Fibroblast of upper back skin (primary cell): Measurements from ENCODE around the gene PRRT4.

ENCODE experiments used
- DNase-seq: peaks from one replicate; pipeline ENCODE4 v3.0.0-alpha.2; 2013

PRRT4 gene

GRCh38 chr7:128370491-128370890 is 9.0 kb upstream of the PRRT4 start:
- DNase-seq, result no peak

GRCh38 chr7:128366986-128367385 is 5.5 kb upstream of the PRRT4 start:
- no peak for DNase-seq

DNA sequence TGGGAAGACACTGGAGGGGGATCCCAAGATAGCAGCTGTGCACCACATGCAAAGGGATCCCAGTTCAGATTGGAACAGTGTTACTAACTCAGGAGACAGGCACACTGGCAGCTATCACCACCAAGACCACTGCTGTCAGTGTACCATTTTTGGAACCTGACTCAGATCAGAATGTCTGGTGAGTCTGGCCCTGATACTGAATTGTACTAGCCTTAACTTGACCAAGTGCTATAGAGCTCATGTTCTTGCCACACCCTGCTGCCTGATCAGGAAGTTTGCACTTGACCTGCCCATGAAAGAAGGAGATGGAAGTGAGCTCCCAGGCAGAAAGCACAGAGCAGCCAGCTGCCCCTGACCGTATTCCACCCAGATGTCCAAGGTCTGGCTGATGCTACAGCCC is 4.8 kb upstream of the PRRT4 start:
- no peak for DNase-seq

- no peak for DNase-seq
Measured at GRCh38 chr7:128365432-128365831, 3.9 kb upstream of the PRRT4 start.

DNA sequence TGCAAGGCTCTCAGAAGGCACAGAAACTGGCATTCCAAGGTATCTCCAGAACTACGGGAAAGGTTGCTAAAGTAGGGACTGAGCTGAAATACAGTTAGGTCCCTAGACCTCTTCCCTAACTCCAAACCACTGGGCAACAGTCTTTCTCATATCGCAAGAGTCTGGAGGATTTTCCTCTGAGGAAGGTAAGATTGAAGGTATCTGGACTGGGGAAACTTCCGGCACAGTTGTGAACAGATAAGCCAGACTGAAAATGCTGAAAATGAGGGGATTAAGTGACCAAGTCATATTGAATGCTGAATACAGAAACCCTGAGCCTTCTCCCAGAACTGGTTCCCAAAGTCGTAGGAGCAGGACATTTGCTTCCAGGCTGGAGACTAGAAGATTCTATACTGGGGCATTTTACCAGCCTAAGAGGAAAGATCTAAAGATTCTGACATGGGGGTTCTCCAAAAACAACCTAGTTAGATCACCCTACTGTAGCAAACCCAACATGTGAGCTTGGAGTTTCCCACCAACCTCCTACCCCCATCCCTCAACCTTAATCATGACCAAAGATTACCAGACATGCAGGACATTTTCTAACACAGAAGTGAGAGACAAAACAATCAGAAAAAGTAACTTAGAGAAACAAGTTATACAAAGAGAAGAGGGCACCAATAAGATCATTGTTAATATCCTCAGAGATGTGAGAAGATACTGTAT is 2.8 kb upstream of the PRRT4 start:
- no peak for DNase-seq

- DNase-seq, result no peak
Measured at GRCh38 chr7:128363261-128363721, 1.8 kb upstream of the PRRT4 start.

DNA sequence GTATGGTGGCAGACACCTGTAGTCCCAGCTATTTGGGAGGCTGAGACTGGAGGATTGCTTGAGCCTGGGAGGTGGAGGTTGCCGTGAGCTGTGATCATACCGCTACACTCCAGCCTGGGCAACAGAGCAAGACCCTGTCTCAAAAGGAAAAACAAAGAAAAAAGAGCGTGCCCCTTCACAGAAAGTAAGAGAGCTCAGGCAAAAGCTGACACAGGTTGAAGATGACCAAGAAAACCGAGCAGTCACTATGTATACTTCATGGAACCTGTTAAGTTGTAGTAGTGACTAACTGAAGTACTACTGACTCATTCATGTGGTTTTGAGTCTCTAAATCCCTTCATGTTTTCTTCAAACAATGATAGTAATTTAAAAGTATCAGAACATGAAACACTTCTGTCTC is 1.2 kb upstream of the PRRT4 start:
- DNase-seq, result peak; percentile 26

- no peak for DNase-seq
Measured at GRCh38 chr7:128360359-128360678, 1.2 kb downstream of the PRRT4 start.

- DNase-seq, result no peak
Measured at GRCh38 chr7:128359939-128360338, 1.6 kb downstream of the PRRT4 start.

- no peak for DNase-seq
Measured at GRCh38 chr7:128359336-128359735, 2.2 kb downstream of the PRRT4 start.

DNA sequence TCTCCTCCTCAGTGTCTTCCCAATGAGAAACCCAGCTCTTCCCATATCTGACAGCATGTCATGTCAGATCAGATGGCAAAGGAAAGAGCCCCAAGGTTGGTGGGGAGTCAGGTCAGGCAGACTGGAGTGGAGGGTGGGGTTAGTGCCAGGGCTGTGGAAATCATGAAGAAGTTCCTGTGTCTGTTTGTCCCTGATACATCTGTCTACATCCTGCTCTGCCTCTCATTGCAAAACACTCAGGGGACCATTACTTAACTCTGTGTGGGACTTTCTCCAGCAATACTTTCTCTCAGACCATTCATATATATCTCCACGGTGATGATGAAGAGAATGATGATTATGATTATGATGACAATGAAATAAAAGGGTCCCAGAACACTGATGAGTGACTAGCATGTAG is 3.3 kb downstream of the PRRT4 start:
- no peak for DNase-seq

- no peak for DNase-seq
Measured at GRCh38 chr7:128357217-128357613, 4.3 kb downstream of the PRRT4 start.

- DNase-seq, result no peak
Measured at GRCh38 chr7:128356546-128357216, 4.8 kb downstream of the PRRT4 start.

GRCh38 chr7:128353610-128354009 is 7.9 kb downstream of the PRRT4 start:
- no peak for DNase-seq

DNA sequence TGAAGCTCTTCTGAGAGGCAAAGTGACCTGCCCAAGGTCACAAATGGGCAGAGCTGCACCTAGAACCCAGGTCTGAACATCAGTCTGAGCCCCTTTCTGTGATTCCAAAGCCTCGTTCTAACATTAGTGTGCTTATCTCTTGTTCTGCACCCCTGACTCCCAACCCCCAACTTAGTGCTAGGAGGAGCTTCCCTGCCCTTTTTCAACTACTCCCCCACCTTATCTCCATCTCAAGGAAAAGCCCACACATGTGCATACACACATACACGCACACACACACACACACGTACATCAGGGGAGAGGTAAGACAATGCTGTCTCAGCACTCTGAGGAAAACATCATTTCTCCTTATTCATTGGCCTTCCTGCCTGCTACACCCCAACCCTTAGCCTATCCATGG is 8.3 kb downstream of the PRRT4 start:
- DNase-seq, result no peak

- DNase-seq, result no peak
Measured at GRCh38 chr7:128352636-128353035, 8.9 kb downstream of the PRRT4 start.

GRCh38 chr7:128352153-128352537 is 9.3 kb downstream of the PRRT4 start:
- peak; percentile 17 for DNase-seq

DNA sequence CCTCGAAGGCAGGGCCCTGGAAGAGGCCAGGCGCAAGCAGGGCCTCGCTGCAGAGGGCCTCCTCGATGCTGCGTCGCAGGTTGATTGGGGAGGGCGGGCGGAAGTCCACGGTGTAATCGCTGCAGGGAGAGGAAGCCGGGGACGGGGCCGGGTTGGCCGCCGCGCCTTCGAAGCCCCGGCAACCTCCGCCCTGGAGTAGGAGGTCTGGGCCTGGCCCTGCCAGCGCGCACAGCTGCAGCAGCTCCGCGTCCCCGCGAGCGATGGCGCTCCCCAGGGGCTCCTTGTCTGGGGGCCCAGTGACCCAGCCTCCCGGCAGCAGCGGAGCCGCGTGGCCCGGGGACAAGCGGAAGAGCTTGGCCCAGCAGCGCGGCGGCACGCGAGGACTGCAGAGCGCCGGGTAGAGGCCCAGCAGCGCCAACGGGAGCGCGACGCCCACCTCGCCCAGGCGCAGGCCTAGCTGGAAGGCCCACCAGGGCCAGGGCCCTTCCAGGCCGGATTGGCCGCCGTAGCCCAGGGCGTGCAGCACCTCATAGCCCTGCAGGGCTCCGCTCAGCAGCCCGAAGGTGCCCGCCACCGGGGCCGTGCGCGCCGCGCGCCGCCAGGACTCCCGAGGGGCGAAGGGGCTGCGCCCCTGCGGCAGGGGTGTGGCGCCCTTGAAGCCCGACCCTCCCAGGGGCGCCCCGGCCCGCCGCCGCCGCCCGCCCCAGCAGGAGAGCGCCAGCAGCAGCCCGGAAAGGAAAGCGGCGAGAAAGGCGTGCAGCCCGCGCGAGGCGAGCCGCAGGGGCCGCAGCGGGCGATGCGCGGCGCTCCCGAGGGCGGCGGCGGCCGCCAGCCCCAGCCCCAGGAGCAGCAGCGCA is 10.0 kb downstream of the PRRT4 start:
- no peak for DNase-seq

DNA sequence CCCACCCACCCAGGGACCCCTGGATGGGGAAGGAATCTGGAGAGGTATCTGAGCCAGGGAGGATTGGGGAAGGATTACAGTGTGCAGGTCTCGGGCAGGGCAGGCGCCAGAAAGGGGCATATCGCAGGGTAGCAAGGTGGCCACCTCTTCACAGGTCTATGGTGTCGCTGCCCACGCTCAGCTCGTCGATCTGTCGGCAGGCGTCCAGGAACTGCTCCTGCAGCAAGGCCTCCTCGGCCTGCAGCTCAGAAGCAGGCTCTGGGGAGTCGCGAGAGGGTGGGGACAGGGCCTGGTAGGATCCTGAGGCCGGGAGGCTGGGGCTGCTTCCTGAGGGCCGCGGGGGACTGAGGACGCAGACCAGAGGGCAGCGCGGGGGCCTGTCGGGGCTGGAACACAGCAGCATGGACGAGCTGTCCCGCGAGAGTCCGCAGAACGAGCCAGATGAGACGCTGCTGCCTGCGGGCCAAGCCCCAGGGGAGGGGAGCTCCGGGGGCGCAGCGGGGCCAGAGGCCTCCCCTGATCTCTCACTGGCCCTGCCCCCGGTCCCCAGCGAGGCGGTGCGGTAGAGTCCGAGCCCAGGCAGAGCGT is 10.7 kb downstream of the PRRT4 start:
- DNase-seq, result no peak

GRCh38 chr7:128349466-128349825 is 12.0 kb downstream of the PRRT4 start:
- no peak for DNase-seq

GRCh38 chr7:128347647-128348097 is 13.8 kb downstream of the PRRT4 start:
- DNase-seq, result peak; percentile 48

GRCh38 chr7:128344431-128344774 is 17.1 kb downstream of the PRRT4 start:
- no peak for DNase-seq

- DNase-seq, result peak; percentile 92
Measured at GRCh38 chr7:128343554-128344430, 17.7 kb downstream of the PRRT4 start, which contains the start of gene RBM28. TSS of gene RBM28 (minus strand) at chr7:128343908. CDS start at chr7:128343793, 115 bp downstream.
